SJCRH30 (cell line): ENCODE data around the gene ZNF333. TPM values are rescaled to one million over a fixed set of nuclear protein-coding genes. Genes with fewer than 3 reads are reported as not detected.
"Not testable (repeated sequence)": the region's sequence is repeated elsewhere in the genome, so short reads cannot be mapped to it uniquely, and the experiment has no call there.

ENCODE experiments used
- DNase-seq, 2 experiments: peaks; one replicate each; pipeline ENCODE4 v3.0.0-alpha.2; 2015 to 2020
- H3K27ac ChIP-seq: fragments of 250-450 bp; sonication (Bioruptor Pico); 2 replicates; pipeline ENCODE4 v1.5.1; 2020; ENCODE audit warnings: mild to moderate bottlenecking, moderate library complexity
- H3K27me3 ChIP-seq: fragments of 250-450 bp; sonication (Bioruptor Pico); 2 replicates; pipeline ENCODE4 v1.5.1; 2020; ENCODE audit warnings: mild to moderate bottlenecking, moderate library complexity
- H3K36me3 ChIP-seq: fragments of 250-450 bp; sonication (Bioruptor Pico); 2 replicates; pipeline ENCODE4 v1.5.1; 2020; ENCODE audit warnings: mild to moderate bottlenecking, moderate library complexity
- H3K4me1 ChIP-seq: fragments of 250-450 bp; sonication (Bioruptor Pico); 2 replicates; pipeline ENCODE4 v1.5.1; 2020; ENCODE audit warnings: mild to moderate bottlenecking, moderate library complexity
- H3K4me3 ChIP-seq: fragments of 250-450 bp; sonication (Bioruptor Pico); 2 replicates; pipeline ENCODE4 v1.5.1; 2020; ENCODE audit warnings: mild to moderate bottlenecking, moderate library complexity
- H3K9me3 ChIP-seq: fragments of 250-450 bp; sonication (Bioruptor Pico); replicated peaks from 2 replicates; pipeline ENCODE4 v1.5.1; 2020; ENCODE audit warnings: mild to moderate bottlenecking, moderate library complexity
- total RNA-seq: library from RNA; depleted of rRNA; stranded (reverse); fragments of >200 nt; shearing (Covaris generic); gene quantifications from 2 replicates; pipeline ENCODE4 v1.2.3, GENCODE V29; 2014

ZNF333 gene
- total RNA-seq, 1 experiment from 2014 or later: 14.4 TPM

DNA sequence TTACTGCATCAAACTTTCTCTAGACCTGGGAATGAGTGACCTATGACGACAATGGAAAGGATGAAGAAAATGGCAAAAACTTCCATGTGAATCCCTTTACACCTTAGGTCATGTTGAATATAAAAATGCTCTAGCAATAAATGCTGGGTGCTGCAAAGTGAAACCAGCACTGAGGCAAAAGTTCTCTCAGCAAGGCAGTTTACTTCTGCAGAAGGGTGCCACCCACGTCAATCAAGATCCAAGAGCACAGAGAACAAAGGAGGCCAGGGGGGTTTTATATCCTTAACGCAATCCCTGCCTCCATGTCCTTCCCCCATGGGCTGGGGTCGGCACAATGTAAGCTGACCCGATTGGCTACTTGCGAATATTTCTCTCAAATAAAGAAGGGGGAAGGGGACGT lies 38.7 kb downstream of the ZNF333 start:
- H3K27me3 ChIP-seq: 0 out of 2 replicates have a peak, but pooled peaks cover 2% of the 10 kb centered on the region
- H3K4me1 ChIP-seq: 0 out of 2 replicates have a peak, but pooled peaks cover 4% of the 10 kb centered on the region
- H3K4me3 ChIP-seq: no peak overlapping the region
- H3K36me3 ChIP-seq: no peaks in the 10 kb centered on the region
- no peak for DNase-seq
- H3K9me3 ChIP-seq: peaks cover 23% of the 10 kb centered on the region
- no peak overlapping the region for H3K27ac ChIP-seq

GRCh38 chr19:14731200-14731599 lies 41.4 kb downstream of the ZNF333 start:
- Histone ChIP-seq H3K9me3 (peaks cover 28% of the 10 kb centered on the region), H3K4me1 (0 out of 2 replicates have a peak, but pooled peaks cover 4% of the 10 kb centered on the region), H3K27me3 (peaks cover 2% of the 10 kb centered on the region; the same call in 1 of the 2 replicates), H3K27ac (no peak overlapping the region), H3K4me3 (peak overlapping the region; percentile 15; the same call in 1 of the 2 replicates), H3K36me3 (no peaks in the 10 kb centered on the region)
- peak in 1 of 2 experiments; percentile 39 for DNase-seq

- Histone ChIP-seq H3K9me3 (peaks cover 28% of the 10 kb centered on the region), H3K27ac (no peak overlapping the region), H3K36me3 (no peaks in the 10 kb centered on the region), H3K4me3 (no peak overlapping the region), H3K4me1 (0 out of 2 replicates have a peak, but pooled peaks cover 4% of the 10 kb centered on the region), H3K27me3 (peaks cover 2% of the 10 kb centered on the region; the same call in 1 of the 2 replicates)
- DNase-seq: no peak
These were observed 42.7 kb downstream of the ZNF333 start for GRCh38 chr19:14732510-14732909.

GRCh38 chr19:14733574-14733973 lies 43.7 kb downstream of the ZNF333 start:
- H3K4me1 ChIP-seq: 0 out of 2 replicates have a peak, but pooled peaks cover 4% of the 10 kb centered on the region
- no peaks in the 10 kb centered on the region for H3K36me3 ChIP-seq
- H3K27me3 ChIP-seq: peaks cover 2% of the 10 kb centered on the region; the same call in 1 of the 2 replicates
- no peak overlapping the region for H3K4me3 ChIP-seq
- H3K27ac ChIP-seq: no peak overlapping the region
- peaks cover 25% of the 10 kb centered on the region for H3K9me3 ChIP-seq
- no peak for DNase-seq

GRCh38 chr19:14735915-14736314 lies 46.1 kb downstream of the ZNF333 start:
- Histone ChIP-seq H3K36me3 (no peaks in the 10 kb centered on the region), H3K27me3 (no peaks in the 10 kb centered on the region; the same call in 1 of the 2 replicates), H3K4me3 (no peak overlapping the region), H3K27ac (no peak overlapping the region), H3K9me3 (peaks cover 25% of the 10 kb centered on the region), H3K4me1 (0 out of 2 replicates have a peak, but pooled peaks cover 4% of the 10 kb centered on the region)
- DNase-seq: no peak

DNA sequence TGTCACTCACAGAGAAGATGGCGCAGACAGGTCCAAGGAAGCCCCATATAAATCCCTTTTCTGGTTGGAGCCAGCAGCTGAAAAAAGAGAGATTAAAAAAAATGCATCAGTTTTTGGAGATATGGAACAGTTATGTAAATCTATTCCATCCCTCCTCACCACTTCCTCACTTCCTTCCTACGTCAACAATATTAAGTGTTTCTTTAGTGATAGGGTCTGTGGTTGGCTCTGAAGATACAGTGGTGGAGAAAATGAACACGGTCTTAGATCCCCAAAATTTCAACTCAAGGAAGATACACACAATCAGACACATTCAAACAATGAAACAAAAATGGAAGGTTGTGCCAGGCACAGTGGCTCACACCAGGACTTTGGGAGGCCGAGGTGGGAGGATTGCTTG lies 57.0 kb downstream of the ZNF333 start:
- Histone ChIP-seq H3K27me3 (no peaks in the 10 kb centered on the region), H3K9me3 (no peaks in the 10 kb centered on the region), H3K4me1 (no peaks in the 10 kb centered on the region), H3K27ac (no peak overlapping the region), H3K4me3 (no peak overlapping the region), H3K36me3 (no peaks in the 10 kb centered on the region)
- DNase-seq: no peak

GRCh38 chr19:14748601-14749000 lies 58.8 kb downstream of the ZNF333 start:
- no peak overlapping the region for H3K27ac ChIP-seq
- H3K36me3 ChIP-seq: no peaks in the 10 kb centered on the region
- DNase-seq: no peak
- no peaks in the 10 kb centered on the region for H3K4me1 ChIP-seq
- H3K9me3 ChIP-seq: no peaks in the 10 kb centered on the region
- no peak overlapping the region for H3K4me3 ChIP-seq
- H3K27me3 ChIP-seq: no peaks in the 10 kb centered on the region

DNA sequence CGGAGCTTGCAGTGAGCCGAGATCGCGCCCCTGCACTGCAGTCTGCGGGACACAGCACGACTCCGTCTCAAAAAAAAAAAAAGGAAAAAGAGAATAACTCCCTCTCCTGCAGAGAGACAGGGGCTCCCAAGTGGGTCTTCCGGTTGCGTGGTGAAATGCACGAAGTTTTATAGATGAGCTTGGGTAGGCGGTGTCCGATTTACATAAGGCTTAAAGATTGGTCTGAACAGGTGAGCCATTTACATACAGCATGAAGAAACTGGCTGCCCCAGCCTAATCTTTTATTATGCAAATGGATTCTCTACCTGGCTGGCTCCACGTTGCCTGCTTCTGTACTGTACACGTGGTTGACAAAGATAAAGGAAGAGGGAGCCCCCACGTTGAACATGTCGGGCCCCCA lies 69.0 kb downstream of the ZNF333 start:
- no peak for DNase-seq
- H3K27ac ChIP-seq: no peak overlapping the region
- no peak overlapping the region for H3K4me3 ChIP-seq
- H3K27me3 ChIP-seq: no peaks in the 10 kb centered on the region; the same call in 1 of the 2 replicates
- H3K36me3 ChIP-seq: 0 out of 2 replicates have a peak, but pooled peaks cover 4% of the 10 kb centered on the region
- H3K9me3 ChIP-seq: peaks cover 6% of the 10 kb centered on the region; the same call in 1 of the 2 replicates
- no peaks in the 10 kb centered on the region for H3K4me1 ChIP-seq

GRCh38 chr19:14761607-14762006 lies 71.8 kb downstream of the ZNF333 start:
- H3K9me3 ChIP-seq: peaks cover 6% of the 10 kb centered on the region; the same call in 1 of the 2 replicates
- no peaks in the 10 kb centered on the region for H3K4me1 ChIP-seq
- no peak overlapping the region for H3K4me3 ChIP-seq
- H3K27me3 ChIP-seq: no peaks in the 10 kb centered on the region
- H3K36me3 ChIP-seq: 0 out of 2 replicates have a peak, but pooled peaks cover 4% of the 10 kb centered on the region
- no peak overlapping the region for H3K27ac ChIP-seq
- no peak for DNase-seq

- DNase-seq: no peak
- Histone ChIP-seq H3K27me3 (no peaks in the 10 kb centered on the region), H3K4me3 (no peak overlapping the region), H3K9me3 (peaks cover 6% of the 10 kb centered on the region; the same call in 1 of the 2 replicates), H3K27ac (no peak overlapping the region), H3K36me3 (0 out of 2 replicates have a peak, but pooled peaks cover 4% of the 10 kb centered on the region), H3K4me1 (no peaks in the 10 kb centered on the region)
These were observed 72.3 kb downstream of the ZNF333 start for GRCh38 chr19:14762111-14762510.

GRCh38 chr19:14763497-14764145 lies 73.8 kb downstream of the ZNF333 start:
- Histone ChIP-seq H3K9me3 (peaks cover 6% of the 10 kb centered on the region; the same call in 1 of the 2 replicates), H3K4me1 (no peaks in the 10 kb centered on the region), H3K27me3 (no peaks in the 10 kb centered on the region), H3K4me3 (no peak overlapping the region), H3K27ac (no peak overlapping the region), H3K36me3 (0 out of 2 replicates have a peak, but pooled peaks cover 4% of the 10 kb centered on the region)
- DNase-seq: no peak

DNA sequence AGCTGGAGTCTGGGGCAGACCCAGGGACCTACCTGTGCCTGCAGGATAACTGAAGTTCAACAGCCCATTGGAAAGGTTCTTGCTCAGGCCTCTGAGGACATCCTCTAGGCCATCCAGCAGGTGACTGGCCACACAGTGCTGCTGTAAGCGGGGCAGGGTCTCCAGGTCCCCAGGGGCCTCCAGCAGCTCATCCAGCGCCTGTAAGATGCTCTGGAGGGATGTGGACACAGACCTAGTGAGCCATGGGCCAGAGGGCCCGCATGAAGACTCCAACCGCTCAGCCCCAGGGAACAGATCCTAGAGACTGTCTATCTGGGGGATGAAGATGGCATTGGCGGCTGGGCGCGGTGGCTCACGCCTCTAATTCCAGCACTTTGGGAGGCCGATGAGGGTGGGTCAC lies 74.6 kb downstream of the ZNF333 start:
- no peak for DNase-seq
- Histone ChIP-seq H3K4me1 (no peaks in the 10 kb centered on the region), H3K36me3 (0 out of 2 replicates have a peak, but pooled peaks cover 4% of the 10 kb centered on the region), H3K4me3 (no peak overlapping the region), H3K27me3 (no peaks in the 10 kb centered on the region), H3K27ac (no peak overlapping the region), H3K9me3 (peaks cover 6% of the 10 kb centered on the region; the same call in 1 of the 2 replicates)

DNA sequence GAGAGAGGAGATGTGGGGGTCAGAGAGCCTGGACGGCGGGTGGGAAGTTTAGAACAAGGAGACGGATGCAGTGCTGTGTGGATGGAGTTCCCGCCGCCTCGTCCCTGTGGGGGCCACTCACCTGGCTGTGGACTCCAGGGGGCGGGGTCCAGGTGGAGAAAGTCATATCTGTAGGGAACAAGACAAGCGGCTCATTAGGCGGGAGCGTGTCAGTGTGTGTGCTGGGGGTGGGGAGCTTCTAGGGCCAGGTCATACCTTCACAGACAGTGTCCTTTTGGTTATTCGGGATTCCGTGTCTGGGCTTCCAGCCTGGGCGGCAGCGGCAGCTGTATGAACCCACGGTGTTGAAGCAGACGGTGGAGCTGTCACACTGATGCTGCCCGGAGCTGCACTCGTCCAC lies 75.6 kb downstream of the ZNF333 start:
- H3K27ac ChIP-seq, H3K27me3 ChIP-seq, H3K4me1 ChIP-seq, H3K9me3 ChIP-seq, DNase-seq, H3K4me3 ChIP-seq, H3K36me3 ChIP-seq: not testable (repeated sequence)

DNA sequence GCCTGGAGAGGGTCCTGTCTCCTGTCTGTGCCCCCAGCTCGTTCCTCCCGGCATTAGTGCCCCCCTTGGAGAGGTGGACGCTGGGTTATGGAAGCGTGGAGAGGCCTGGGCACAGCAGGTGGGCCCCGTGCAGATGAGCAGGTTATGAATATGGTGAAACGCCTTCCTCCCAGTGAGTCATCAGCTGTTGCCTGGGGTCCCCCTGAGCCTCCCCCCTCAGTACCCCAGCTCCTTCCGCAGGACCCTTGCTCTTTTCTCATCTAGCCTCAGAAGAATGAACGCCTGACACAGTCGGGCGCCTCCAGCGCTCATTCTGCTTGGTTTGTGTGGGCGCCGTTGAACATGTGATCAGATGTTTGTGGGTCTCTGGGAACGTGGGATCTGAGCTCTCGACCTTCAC lies 76.0 kb downstream of the ZNF333 start:
- DNase-seq, H3K27me3 ChIP-seq, H3K4me3 ChIP-seq, H3K4me1 ChIP-seq, H3K9me3 ChIP-seq, H3K36me3 ChIP-seq, H3K27ac ChIP-seq: not testable (repeated sequence)

DNA sequence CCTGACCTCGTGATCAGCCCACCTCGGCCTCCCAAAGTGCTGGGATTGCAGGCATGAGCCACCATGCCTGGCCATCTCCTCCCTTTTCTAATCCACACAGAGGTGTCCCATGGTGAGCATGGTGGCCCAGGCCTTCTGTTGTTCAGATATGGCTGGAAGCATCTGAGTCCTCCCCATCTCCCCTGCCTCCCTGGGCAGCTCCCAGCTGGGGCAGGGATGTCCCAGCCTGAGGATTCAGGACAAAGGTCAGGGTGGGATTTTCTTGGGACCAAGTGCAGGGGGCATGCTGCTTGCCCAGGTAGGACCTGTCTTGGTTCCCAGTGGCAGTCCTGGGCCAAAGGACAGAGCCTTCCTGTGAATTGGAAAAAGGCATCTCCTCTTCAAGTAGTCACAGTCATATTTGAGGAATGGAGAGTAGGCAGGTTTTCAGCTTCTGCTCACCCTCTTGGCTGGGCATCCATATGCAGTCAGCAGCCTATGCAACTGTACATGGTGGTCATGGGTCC lies 77.7 kb downstream of the ZNF333 start:
- H3K4me3 ChIP-seq: no peak overlapping the region
- DNase-seq: no peak
- no peaks in the 10 kb centered on the region for H3K36me3 ChIP-seq
- no peaks in the 10 kb centered on the region for H3K9me3 ChIP-seq
- no peaks in the 10 kb centered on the region for H3K4me1 ChIP-seq
- no peak overlapping the region for H3K27ac ChIP-seq
- no peaks in the 10 kb centered on the region for H3K27me3 ChIP-seq
